GM19328 (cell line): ENCODE data around the gene PNLIPRP1.

Experiments
- ATAC-seq: cut with Tn5 transposase; IDR thresholded peaks from one replicate; pipeline ENCODE4 v1.9.1; 2021; ENCODE audit warnings: mild to moderate bottlenecking, moderate library complexity; ENCODE audit not compliant: unreplicated experiment

Gene PNLIPRP1

GRCh38 chr10:116590590-116591444, at the start of gene PNLIPRP1:
Gene PNLIPRP1 (plus strand): TSS chr10:116590959. CDS start chr10:116591130, 171 bp downstream.
- no peak for ATAC-seq

GRCh38 chr10:116542007-116542677, 48.6 kb upstream of the PNLIPRP1 start:
- no peak for ATAC-seq

- no peak for ATAC-seq
These were observed 45.6 kb upstream of the PNLIPRP1 start for GRCh38 chr10:116545122-116545521.

GRCh38 chr10:116545756-116546155, 45.0 kb upstream of the PNLIPRP1 start, which contains the start of gene PNLIP:
Gene PNLIP (plus strand): TSS chr10:116545931. CDS start chr10:116546093, 162 bp downstream.
- ATAC-seq: no peak

DNA sequence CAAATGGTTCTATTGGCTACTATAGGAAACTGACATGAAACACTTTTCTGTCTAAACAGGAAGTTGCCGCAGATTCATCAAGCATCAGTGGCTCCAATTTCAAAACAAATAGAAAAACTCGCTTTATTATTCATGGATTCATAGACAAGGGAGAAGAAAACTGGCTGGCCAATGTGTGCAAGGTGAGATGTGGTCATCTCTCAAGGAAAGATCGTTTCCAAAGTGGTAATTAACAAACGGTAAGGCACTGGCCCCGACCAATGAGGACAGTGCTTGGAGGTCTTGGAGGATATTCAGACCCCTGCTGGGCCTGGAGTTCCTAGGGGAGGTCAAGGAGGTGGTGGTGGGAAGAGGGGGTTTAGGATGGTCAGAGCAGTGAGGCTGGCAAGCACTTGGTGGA, 42.5 kb upstream of the PNLIPRP1 start:
- ATAC-seq: no peak

DNA sequence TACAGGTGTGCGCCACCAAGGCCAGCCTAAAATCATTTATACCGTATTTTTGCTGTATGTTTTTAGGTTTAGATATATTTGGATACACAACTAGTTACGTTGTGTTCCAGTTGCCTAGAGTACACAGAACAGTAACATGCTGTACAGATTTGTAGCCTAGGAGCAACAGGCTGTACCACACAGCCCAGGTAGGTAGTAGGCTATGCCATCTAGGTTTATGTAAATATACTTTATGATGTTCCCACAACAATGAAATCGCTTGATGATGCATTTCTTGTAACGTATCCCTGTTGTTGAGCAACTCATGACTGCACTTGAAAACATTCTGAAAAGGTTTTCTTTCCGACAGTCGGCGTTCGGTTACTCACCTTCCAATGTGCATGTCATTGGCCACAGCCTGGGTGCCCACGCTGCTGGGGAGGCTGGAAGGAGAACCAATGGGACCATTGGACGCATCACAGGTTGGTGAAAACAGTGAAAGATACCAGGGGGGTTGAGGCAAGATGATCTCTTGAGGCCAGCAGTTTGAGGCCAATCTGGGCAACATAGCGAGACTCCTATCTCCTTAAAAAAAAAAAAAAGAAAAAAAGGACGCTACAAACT, 37.3 kb upstream of the PNLIPRP1 start:
- ATAC-seq: no peak

DNA sequence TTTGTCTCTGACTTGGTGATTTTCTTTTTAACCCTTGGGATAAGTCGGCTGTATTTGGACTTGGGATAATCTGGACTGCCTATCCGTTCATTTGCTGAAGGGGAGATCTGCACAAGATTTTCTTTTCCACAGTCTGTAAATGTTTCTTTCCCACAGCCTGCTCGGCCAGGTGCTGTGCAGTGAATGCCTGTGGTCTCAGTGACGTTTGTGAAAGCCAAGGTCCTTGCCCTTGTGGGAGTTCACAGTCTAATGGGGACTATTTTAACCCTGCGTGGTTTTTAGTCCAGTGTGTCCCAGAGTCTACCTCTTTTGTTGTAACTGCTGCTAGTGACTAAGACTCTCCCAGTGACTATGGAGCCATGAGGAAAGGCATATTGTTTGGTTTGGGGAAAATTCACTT, 36.1 kb upstream of the PNLIPRP1 start:
- no peak for ATAC-seq

- ATAC-seq: no peak
These were observed 34.9 kb upstream of the PNLIPRP1 start for GRCh38 chr10:116555880-116556279.

DNA sequence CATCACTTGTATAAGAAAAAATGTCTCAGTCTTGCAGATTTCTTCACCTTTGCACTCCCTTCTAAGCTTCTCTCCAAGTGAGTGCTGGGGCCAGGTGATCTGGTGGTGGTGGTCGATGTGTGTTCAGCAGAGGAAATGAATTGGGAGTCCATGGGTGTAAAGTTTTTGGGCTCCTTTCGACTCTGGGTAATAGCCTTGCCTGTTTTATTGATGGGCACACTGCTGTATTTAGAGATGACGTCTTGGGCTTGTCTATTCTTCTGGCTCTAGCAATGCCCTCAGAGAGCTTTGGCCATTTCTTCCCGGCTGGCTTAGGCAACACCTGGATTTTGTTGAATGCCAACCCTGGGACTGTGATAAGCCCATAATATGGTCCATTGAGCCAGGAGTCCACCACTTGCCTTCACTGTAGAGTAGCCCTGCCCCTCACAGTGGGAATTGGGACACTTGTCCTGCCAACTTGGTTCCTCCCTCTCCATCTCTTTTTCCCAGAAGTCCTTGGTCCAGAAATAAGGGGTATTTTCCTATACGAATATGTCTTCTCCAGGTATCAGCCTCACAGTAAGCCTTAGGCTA, 33.4 kb upstream of the PNLIPRP1 start:
- ATAC-seq: no peak

GRCh38 chr10:116565534-116565933, 25.2 kb upstream of the PNLIPRP1 start:
- ATAC-seq: no peak

DNA sequence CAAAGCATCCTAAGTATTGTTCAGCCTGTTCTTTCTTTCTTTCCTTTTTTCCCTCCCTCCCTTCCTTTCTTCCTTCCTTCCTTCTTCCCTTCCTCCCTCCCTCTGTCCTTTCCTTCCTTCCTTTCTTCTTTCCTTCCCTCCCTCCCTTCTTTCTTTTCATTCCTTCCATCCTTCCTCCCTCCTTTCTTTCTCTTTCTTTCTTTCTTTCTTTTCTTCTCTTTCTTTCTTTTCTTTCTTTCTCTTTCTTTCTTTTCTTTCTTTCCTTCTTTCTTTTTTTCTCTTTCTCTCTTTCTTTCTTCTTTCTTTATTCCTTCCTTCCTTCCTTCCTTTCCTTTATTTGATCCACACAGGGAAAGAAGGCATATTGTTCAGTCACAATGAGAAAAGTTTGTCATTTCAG, 23.8 kb upstream of the PNLIPRP1 start:
- ATAC-seq: no peak

GRCh38 chr10:116567335-116567734, 23.4 kb upstream of the PNLIPRP1 start:
- ATAC-seq: no peak

GRCh38 chr10:116574797-116575196, 16.0 kb upstream of the PNLIPRP1 start:
- no peak for ATAC-seq

GRCh38 chr10:116587878-116588591, 2.7 kb upstream of the PNLIPRP1 start:
- no peak for ATAC-seq

- no peak for ATAC-seq
These were observed 1.8 kb upstream of the PNLIPRP1 start for GRCh38 chr10:116588995-116589394.

DNA sequence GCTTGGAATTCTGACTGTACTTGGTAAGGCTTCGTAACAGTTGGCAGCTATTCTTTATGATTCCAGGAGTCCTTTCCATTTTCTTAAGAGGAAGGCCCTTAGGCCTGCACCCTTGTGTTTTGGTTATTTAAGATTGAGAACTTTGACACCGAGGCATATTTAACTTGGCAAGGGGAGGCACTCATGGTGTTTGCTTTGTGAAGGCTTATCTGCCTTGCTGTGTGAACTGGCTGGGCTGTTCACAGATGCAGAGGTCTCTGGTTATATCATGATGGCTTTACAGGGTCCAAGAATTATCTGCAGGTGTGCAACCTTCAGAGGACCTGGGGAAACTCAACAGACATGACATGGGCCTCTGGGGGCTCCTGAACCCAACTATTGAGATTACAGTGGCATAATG, 833 bp upstream of the PNLIPRP1 start:
- ATAC-seq: no peak

- no peak for ATAC-seq
These were observed 2.5 kb downstream of the PNLIPRP1 start for GRCh38 chr10:116593139-116593740.

DNA sequence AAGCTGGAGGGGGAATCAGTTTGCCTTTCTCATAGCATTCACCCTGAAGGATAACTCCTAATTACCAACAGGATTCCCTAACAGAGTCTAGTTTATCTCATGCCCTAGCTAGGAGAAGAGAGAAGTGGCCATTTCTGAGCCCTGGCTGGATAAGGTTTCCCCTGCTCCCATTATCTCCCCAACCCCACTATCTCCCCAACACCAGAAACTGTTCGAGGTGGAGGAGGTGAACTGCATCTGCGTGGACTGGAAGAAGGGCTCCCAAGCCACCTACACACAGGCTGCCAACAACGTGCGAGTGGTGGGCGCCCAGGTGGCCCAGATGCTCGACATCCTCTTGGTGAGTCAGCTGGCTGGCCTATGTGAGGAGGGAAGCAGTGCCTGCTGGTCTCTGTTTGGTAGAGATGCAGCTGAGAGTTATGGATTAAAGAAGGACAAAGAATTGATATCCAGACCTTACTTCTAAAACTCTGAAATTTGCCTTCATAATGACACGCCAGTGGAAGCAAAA, 3.8 kb downstream of the PNLIPRP1 start:
- ATAC-seq: no peak

GRCh38 chr10:116596062-116596461, 5.3 kb downstream of the PNLIPRP1 start:
- ATAC-seq: no peak

DNA sequence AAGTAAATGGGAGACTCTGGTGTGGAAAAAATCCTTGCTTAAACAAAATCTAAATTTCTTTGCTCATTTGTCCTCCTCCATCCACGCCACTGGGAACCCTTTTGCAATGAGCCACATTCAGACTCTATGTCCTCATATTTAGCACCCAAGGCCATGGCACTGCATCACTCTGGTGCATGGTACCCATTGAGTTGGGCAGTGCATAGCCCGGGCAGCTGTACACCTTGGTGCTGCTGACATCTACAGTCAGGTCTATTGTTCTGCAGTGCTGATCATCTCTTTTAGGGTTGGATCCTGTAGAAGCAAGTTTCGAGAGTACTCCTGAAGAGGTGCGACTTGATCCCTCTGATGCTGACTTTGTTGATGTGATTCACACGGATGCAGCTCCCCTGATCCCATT, 6.8 kb downstream of the PNLIPRP1 start:
- no peak for ATAC-seq
